GM18868 (cell line): ENCODE measurements around the gene PLCB2.

Experiments
- ATAC-seq: cut with Tn5 transposase; IDR thresholded peaks from one replicate; pipeline ENCODE4 v1.9.1; 2021; ENCODE audit warnings: mild to moderate bottlenecking, moderate library complexity; ENCODE audit not compliant: unreplicated experiment

Gene PLCB2

DNA sequence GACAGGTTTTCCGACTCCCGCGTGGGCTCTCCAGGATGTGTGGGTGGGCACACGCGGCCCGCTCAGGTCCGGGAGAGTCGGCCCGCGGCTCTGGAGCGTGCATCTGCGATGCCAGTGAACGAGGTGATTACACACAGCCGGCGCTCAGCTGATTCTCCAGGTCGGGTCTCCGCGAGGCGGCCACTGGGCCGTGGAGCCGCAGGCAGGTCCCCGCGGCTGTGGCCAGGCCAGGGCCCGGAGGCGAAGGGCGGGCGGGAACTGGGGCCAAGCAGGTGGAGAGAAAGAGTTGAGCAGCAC is 55.6 kb downstream of the PLCB2 start:
- ATAC-seq: no peak

DNA sequence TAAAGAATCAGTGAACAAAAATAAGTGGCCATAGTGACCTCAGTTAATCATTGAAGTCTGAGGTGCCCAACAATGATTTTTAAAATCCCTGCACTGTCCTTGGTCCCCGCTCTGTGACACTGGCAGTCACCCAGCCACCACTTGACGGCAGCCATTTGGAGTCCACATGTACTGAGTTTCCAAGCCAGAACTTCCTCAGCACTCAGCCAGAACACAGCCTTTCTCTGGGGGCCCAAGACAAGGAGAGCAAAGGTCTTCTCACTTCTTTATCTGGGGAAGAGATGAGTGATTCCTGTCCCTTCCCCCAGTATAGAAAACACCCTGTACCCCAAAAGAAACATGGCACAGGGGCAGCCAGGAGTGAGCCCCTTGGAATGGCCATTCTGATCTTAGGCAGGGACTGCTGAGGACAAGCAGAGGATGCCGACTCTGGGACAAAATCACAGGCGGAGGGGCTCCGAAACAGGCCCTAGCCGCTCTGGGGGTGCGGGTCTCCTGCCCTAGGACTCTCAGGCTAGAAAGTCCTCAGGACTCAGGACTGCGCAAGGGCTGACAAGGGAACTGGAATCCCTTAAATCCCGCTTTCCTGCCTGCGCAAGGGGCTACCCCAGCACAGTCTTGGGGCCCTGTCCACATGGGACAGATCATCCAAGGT is 56.1 kb downstream of the PLCB2 start:
- no peak for ATAC-seq

DNA sequence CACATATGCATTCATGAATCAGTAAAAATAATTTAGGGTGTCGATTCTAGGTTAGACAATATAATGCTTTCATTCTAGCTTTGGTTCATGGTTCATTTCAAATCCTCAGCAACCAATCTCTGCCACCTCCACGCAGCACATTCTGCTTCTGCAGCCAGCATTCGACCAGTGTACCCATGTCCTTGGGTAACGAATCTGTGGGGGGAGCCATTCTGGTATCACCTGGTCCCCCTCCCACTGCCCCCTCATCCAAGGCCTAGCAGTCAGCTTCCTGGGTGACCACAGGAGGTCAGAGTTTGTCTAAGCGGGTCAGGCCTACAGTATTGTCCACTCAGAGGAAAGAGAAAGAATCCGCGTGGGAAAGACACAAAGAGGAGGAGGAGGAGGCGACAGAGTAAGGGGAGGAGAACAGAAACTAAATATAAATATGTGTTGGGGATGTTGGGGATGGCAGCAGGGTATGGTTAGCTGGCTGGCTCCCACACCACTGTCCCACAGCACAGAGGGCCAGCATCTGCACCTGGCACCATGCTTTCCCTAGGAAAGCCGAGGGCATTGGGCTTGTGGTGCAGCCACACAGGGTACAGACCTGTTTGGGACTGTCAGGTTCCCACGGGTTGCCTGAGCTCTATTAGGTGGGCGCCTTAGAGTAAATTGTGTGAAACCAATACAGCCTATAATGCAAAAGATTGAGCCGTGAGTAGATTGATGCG is 56.8 kb downstream of the PLCB2 start:
- no peak for ATAC-seq

DNA sequence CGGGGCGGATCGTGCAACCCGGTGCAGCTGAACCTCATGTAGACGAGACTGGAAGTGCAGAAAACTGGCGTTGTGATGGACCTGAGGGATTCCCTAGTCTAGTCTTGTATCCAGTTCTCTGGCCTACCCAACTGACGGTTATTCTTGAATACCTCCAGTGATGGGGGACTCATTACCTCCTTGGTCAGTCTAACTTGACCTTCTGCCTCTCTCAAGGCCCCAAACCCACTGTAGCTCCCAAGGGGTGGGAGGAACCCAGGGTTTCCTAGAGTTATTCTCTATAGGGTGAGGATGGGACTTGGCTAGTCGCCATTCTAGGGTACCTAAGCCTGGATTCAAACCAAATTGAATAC is 57.5 kb downstream of the PLCB2 start:
- no peak for ATAC-seq

DNA sequence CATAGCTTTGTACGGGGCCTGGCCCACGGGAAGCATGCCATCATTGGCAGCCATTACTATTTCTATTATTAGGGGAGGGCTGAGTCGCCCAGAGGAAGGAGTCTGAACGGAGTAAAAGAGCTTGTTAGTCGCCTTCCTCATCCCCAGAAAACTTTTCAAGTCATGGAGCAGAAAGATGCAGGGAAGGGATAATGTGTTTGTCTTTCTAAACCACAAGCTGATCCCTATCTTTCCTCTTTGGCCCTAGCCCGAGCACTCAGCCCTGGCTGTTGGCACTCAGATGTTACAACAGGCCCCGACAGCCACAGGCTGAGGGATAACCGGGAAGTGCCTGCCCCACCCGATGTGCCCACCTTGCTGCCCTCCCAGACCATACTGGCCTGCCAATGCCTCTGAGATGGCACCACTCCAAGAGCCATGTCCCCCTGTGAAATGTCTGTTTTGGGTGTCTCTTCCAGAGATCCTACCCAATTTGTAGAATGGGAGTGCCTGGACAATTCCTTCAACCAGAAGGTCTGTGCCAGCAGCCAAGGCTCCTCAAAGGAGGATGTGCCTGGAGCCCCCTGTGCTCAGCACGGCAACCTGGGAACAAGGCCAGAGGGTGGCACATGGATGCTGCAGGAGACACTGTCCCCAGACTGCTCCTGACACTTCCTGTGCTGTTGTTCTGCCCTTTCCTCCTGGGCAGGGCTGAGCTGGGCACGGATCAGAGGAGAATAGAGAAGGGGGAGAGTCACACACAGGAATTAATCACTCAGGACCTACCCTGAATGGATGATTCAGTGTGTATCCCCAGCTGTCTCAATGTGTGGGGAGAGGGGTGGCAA is 58.0 kb downstream of the PLCB2 start:
- no peak for ATAC-seq

DNA sequence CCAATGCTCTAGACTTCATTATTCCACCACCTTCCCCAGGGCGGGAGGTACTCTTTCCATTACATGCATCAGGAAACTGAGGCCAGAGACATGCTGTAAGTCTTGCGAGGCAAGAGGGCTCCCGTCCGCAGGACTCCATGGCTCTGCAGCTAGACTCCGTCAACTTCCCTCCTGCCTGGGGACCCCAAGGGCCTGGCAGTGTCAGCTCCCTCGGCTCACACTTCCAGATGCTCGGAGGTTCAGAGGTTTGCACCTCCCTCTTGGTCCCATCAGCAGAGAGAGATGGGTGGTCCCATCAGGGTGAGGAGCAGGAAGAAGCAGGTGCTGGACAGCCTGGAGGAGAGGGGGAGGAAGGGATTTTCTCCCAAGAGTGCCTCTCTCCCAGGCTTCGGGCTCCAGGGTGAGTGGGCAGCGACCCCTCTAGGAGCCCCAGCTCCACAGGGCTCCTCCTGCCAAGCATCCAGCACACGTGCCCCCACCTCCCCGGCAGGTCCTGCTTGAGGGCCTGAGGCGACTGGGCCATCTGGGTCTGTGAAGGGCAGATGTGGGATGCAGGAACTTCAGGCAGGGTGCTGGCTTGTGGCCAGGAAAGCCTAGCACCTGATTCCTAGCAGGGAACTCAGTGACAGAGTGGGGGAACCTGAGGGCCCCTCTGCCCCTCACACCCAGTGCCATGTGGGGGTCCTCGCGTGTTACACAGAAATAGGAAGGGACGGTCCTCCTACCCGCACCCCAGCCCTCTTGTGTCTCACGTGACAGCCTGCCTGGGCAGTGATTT is 59.5 kb downstream of the PLCB2 start:
- no peak for ATAC-seq

DNA sequence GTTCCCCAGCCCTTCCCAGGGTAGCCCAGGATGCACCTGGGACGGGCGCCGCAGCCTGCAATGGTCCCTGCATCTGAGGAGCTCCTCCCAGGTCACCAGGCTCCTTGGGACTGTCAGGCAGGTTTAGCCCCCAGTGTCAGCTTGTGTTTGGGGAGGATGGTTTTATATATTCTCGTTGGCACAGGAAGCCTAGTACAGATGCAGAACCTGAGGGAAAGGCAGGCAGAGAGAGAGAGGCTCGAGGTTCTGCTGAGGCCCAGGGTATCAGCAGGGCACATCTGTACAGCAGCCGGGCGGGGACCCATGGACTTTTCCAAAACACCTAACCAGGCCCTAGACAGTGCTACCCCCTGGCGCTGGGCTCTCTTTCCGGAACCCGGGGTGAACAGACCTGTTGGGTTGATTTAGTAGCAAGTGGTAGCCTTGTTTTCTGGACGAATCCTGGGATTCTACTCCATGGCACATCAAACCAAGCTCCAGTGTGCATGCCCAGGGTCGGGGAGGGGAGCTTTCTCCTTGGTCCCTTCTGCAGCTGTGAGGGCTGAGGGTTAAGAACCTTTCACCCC is 60.2 kb downstream of the PLCB2 start:
- ATAC-seq: no peak

DNA sequence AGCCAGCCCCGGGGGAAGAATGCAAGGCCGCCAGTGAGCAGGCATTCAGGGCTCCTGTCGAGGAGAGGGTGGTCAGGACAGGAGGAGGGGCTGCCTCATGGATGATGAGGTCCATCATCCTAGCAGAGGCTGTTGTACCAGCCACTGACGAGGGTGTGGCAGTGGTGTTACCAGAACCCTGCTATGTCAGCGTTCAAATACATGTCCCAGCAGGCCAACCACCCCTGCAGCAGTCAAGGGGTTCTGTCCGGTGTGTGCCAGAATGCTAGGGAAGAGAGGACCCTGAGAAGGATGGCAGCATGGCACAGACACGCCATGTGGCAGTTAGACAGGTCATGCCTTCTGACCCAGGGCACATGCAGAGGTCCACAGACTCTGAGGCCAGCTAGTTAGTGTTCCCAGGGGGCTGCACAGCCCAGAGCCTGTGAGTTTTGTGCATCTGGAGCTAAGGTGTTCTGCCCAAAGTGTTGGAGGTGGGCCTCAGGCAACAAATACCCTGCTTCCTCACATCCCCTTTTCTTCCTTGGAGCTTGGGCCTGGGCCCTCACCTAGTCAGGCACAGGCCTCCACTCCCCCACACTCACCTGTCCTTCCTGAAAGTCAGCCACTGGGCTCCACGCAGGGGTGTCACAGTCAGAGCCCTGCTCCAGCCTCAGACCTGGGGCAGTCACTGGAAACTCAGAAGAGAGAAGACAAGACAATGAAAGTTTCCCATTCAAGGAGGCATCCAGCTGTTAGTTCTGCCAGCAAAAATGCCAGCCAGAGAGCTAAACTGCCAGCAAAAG is 61.0 kb downstream of the PLCB2 start:
- ATAC-seq: no peak

DNA sequence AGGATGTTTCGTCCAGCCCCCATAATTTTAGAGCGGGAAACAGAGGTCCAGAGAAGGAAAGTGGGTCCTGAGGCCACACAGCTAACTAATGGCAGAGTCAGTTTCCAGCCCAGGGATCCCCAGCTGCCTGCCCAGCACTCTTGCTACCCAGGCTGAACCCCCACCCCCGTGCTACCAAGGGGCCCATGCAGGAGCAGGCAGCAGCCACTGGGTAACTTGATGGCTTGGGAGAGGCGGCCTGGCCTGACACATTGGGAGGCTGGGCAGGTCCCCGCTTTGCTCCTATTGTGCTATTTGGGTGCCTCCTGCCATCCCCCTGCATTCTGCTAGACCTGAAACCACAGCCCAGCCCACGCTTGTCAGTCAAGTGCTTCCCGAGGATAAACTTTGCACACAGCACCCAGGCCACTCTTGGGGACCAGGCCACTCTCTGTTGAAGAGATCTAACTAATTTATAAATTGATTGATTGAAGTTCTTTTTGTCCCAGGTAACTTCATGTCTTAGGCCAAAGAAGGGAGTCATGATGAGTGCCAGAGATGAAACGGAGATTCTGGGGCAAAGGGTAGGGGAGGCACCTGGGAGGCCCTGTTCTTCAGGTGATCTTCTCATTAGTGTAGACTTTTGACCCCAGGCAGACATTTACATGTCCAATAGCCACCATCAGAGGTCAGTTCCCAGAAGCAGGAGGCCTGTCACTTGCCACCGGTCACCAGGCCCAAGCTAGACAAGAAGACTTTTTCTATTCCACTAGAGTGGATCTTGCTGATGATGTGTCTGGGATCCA is 61.9 kb downstream of the PLCB2 start:
- no peak for ATAC-seq

DNA sequence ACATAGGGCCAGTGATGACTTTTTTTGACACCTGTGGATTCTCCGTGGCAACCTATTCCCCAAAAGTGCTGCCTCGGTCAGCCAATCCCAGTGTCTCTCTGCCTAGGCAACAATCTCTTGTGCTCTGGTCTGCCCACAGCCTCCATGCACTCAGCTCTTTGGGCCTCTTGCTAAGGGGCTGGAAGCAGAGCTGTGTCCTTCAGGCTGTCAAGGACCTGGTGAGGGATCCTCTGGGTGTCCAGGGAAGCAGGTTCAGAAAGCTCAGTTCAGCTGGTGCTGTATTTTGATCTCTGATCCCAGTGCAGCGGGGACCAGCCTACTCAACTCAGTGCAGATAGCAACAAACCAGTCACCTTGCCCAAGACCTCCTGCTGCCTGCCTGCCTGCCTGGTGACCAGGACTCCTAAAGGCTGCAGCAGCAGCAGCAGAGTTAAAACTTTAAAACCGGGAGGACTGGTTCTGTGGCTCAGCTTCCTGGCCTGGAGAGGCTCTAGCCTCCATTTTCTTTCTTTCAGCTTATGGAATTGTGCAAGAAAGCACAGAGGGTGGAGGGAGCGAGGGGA is 62.7 kb downstream of the PLCB2 start:
- ATAC-seq: no peak

DNA sequence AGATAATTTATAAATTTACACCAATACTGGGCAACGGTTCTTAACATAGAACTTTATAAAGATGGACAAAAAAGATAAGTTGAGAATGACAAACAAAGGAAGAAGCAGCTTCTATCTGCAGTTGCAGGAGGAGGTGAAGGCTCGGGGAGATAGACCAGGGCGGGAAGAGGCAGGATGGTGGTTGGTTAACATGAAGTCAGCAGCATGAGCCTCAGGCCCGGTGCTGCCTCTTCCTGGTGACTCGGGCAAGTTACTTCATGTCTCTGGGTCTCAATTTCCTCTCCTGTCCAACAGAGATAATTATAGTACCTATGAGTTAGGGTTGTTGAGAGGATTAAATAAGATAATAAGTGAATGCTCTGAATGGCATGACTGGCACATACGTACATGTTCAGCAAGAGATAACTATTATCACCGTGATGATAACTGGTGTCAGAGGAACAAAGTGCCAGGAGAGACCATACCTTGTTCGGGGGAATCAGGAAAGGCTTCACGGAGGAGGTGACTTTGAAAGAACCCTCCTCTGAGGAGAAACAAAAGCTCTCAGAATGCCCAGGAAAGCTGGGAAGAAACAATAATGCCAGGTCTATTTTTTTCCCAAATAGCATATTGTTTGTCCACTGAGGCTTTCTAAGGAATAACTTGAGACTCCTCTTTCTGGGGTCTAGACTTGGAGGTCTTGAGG is 64.5 kb downstream of the PLCB2 start:
- ATAC-seq: no peak

DNA sequence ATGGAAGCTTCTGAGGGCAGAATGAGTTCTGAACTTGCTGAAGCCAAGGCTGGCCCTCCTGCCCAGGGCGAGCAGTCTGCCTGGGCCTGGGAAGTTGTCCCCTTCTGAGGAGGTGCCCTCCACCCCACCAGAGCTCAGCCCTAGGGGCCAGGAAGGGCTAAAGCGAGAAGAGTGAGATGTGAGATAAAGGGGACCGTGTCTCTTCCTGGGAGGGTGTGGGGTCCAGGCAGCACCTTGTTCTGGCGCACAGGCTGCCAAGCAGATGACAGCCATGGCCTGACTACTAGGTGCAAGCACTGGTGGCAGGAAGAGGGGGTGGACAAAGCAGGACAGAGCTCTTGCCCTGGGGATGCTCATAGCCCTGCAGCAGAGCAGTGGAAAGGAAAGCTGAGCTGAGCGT is 65.1 kb downstream of the PLCB2 start:
- no peak for ATAC-seq

DNA sequence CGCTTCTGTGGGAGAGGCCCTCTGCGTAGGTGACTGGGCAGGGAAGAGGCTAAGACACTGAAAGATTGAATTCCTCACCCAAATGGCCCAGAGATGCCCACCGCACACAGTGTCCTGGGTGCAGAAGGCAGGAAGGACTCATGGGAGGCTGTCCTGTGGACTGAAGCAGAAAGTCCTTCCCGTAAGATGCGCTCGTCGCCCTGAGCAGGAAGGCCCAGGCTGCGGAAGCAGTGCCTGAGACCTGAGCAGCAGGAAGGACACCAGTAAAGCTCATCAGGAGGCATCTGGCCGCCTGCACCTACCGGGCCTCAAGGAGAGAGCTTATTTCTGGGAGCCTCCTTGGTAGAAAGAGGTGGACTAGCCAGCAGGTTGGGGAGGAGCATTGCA is 65.5 kb downstream of the PLCB2 start:
- no peak for ATAC-seq

DNA sequence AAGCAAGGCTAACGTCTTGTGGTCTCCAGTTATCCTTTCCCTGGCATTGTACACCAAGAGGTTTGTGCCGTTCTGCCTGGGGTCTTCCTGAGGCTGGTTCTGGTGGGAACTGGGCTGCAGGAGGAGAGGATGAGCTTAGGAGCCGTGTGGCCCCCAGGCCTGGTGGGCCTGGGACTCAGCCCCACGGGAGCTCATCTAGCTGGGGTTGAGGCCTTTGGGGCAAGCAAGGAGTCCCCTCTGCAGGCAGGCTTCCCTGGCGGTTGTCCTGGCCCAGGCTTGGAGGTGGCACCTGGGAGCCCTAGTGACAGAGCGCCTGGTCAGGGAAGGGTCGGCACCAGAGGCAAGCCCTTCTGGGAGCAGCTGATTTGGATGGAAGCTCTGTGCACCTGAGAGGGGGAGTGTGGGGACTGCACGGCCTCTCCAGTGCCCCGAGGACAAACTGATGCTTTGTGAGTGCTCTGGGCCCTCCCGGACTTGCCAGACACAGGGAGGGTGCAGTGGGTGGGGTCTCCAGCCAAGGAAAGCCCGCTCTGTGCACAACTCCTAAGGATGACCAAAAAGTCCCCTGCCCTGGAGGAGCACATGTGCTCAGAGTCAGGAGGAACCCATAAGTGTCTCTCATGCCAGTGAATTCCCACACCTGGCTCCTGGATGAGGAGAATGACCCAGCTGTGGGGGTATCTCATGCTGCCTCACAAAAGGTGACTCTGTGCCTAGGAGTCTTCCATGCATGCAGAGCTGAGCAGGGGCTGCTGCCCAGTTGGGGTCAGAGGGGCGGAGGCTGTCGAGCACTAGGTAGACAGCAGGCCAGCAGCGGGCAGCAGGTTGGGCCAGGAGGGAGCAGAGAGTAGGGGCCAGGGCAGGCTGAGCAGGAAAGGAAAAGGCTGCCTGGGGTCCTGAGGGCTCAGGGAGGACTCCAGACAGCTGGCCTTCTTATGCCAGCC is 66.2 kb downstream of the PLCB2 start:
- no peak for ATAC-seq

DNA sequence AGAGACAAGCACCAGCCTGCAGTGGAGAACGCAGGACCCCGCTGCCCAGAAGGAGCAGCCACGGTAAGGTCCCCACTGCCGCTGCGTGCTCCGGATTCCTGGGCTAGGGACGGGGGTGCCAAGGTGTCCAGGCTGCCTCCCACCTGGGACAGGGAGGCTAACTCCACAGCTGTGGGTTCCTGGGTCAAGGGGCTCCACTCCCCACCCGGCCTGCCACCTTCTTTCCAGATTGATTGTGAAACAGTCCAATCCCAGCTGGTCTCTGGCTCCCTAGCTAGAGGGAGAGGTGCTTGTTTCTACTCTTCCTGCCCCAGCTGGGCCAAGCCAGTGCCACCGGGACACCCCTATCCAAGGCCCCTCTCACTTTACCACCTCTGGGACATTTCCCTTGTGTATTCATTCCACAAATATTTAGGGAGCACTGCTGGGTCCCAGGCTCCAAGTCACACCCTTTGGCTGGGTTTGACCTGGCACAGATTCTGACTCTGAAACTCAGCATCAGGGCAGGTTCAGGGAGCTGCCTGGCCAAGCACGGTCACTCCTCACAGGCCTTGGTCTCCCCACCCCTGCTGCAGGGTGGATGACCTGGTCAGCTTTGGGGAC is 67.0 kb downstream of the PLCB2 start:
- no peak for ATAC-seq

DNA sequence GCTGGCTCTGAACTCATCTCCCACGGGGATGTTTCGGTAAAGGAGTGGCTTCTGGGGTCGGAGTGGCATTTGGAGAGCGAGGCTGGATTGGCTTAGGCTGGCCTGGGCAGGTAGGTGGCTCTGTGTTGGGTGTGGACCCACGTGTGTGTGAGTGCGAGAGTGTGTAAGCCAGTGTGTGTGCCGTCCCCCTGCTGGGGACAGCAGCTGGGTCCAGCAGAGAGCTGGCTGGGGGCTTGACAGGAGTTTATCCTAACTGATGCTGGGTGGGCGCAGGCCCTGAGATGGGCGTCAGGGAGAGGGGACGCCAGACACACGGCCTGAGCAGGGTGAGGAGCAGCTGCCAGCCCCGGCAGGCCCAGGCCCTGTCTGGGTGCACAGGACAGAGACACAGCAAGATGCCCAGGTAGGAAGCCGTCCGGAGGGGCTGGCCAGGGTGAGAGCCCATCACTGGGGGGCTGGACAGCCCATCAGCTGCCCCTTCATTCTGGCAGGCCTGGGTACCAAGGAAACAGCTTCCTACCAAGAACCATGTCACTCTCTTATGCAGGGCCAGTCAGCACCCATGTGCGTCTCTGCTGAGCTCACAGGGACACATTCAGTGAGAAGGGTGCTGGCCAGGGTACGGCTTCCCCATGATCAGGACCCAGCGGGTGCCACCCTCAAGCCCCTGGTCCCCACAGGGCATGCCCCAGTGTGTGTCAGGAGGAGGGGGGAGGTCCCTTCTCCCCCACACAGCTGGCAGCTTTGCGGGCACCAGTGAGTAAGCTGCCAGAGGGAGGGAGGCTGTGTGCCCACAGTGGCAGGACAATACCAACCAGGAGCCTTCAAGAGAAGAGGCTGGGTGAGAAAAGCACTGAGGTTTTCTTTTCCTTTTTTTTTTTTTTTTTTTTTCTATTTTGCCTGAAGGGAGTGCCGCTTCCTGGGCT is 67.8 kb downstream of the PLCB2 start:
- no peak for ATAC-seq
